T-helper 1 cell treated with Interleukin-12 subunit alpha and Interleukin-12 subunit beta and Interleukin-4 antibody, amounts not matched to agents 30 μg/mL and 1 μg/mL, for 36 hours (primary cell): ENCODE results near the gene NHP2.

ENCODE experiments used
- H3K27ac Mint-ChIP-seq: one replicate; pipeline ENCODE4 v1.8.0; 2021; ENCODE audit warnings: mild to moderate bottlenecking, mixed read lengths
- H3K27me3 Mint-ChIP-seq: one replicate; pipeline ENCODE4 v1.8.0; 2021; ENCODE audit warnings: low read depth, mixed read lengths
- H3K36me3 Mint-ChIP-seq: one replicate; pipeline ENCODE4 v1.8.0; 2021; ENCODE audit warnings: low read depth, mixed read lengths
- H3K4me1 Mint-ChIP-seq: one replicate; pipeline ENCODE4 v1.8.0; 2021; ENCODE audit warnings: low read depth, mixed read lengths
- H3K4me3 Mint-ChIP-seq: one replicate; pipeline ENCODE4 v1.8.0; 2021; ENCODE audit warnings: mild to moderate bottlenecking, moderate library complexity, mixed read lengths
- H3K9me3 Mint-ChIP-seq: one replicate; pipeline ENCODE4 v1.8.0; 2021; ENCODE audit warnings: mixed read lengths

The NHP2 gene

DNA sequence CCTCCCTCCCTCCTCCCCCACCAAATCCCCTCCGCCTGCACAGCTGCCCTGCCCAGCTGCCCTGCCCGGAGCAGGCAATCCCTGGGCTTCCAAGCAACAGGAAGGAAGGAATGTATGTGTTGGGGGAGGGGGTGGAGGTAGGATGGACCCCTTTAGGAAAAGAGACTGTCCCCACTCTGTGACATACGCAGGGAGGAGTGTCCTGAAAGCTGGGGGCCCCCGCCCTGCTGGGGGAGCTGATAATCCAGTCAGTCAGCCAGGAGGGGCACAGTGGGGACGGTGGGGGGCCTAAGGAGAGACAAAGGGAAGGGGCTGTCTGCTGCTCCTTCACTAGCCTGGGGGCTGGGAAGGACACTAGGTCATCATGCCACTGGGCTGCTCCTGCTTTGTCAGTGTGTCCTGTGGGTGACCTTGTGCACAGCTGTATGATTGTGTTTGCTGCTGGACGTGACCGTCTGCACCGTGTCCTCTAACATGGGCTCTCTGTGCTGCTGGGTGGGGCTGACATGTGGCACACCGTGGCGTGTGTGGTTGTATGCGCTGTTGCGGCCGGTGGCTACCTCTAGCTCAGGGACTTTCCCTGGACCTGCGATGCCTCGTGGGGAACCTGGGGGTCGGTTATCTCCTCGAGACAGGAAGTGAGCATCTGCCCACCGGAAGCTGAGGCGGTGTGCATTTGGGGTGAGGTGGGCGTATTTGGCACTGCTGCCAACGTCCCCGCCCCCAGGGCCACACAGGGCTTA is 37.4 kb downstream of the NHP2 start:
- Mint-ChIP-seq H3K27me3 (peaks cover 40% of the 10 kb centered on the region), H3K36me3 (peaks cover 4% of the 10 kb centered on the region), H3K27ac (peak overlapping the region; percentile 70), H3K4me3 (peak overlapping the region; percentile 39), H3K4me1 (peaks cover 32% of the 10 kb centered on the region), H3K9me3 (no peaks in the 10 kb centered on the region)

DNA sequence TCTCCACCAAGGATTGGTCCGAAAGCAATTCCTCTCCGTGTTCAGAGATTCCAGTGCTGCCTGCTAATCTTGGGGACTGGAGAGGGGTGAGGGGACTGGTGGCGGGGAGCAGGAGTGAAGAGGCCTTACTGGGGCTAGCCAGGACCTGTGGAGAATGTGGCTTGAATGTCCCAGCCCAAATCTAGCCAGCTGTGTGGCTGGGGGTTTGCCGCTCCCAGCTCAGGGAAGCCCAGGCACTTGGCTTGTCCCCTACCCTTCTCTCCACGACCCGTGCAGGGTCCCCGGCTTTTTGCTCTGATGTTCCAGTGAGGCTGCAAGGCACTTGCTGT is 37.9 kb downstream of the NHP2 start:
- Mint-ChIP-seq H3K27me3 (peaks cover 44% of the 10 kb centered on the region), H3K4me3 (peak overlapping the region; percentile 42), H3K4me1 (peaks cover 32% of the 10 kb centered on the region), H3K27ac (no peak overlapping the region), H3K36me3 (peaks cover 4% of the 10 kb centered on the region), H3K9me3 (no peaks in the 10 kb centered on the region)

DNA sequence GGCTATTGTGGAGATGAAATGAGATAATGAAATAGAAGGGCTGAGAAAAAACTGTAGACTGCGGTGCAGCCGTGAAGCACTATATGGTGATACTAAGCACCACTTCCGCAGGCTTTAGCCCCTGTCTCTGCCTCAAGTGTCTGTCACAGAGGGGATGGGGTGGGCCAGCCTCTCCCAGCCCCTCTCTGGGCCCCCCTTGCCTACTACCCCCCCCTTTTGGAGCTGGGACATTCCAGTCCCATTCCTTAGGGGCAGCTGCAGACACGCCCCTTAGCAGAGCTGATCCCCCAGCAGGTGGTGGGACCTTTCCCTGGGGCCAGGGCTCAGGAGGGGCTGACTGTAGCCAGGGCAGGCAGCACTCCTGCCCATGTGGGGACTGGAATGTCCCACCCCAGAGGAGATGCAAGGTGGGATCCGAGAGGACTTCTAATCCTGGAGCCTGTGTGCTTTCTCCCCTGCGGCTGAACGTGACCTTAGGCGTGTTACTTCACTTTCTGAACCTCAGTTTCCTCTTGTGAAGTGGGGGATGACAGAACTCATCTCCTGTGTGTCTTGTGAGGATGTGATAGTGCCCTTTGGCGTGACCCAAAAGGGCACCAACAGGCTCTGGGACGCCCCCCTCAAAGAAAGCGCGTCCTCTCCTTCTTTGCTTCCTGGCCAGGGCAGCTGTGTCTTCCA is 38.4 kb downstream of the NHP2 start:
- peaks cover 4% of the 10 kb centered on the region for H3K36me3 Mint-ChIP-seq
- no peak overlapping the region for H3K27ac Mint-ChIP-seq
- H3K4me3 Mint-ChIP-seq, result peak overlapping the region; percentile 86
- H3K9me3 Mint-ChIP-seq, result no peaks in the 10 kb centered on the region
- peaks cover 29% of the 10 kb centered on the region for H3K4me1 Mint-ChIP-seq
- peaks cover 49% of the 10 kb centered on the region for H3K27me3 Mint-ChIP-seq

DNA sequence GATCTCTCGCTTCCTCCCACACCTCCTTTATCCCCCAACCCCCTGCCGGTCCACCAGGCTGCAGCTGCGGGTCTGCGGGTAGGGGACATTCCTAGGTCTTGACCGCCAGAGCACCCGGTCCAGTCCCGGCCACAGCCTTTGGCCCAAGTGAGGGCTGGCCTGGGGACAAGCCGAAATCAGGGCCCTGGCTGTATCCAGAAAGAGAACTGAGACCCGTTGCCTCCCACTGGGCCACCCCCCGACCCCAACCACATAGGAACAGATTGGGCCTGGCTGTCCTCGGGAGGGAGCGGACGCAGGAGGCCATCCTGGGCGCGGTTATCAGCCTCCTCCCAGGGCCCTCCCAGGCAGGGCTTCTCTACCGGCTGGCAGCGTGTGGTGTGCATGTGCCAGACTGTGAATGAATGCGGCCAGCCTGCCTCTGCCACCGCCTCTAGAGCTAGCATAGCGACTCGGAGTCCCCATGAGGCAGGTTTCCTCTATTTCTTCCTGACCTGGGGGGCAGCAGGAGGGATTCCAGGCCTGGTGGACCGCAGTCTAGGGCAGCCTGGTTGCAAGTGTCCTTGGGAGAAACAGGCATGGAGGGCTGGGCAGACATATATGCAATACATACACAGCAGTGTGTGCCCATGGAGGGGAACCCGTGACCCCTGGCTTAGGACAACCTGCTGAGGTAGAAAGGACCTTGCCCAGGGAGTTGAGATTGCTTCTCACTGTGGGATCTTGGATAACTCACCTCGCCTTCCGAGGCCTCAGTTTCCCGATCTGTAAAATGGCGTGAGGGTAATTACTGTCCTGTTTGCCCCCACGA is 39.2 kb downstream of the NHP2 start:
- H3K4me3 Mint-ChIP-seq, result peak overlapping the region; percentile 86
- peaks cover 29% of the 10 kb centered on the region for H3K4me1 Mint-ChIP-seq
- no peaks in the 10 kb centered on the region for H3K9me3 Mint-ChIP-seq
- peaks cover 4% of the 10 kb centered on the region for H3K36me3 Mint-ChIP-seq
- peaks cover 49% of the 10 kb centered on the region for H3K27me3 Mint-ChIP-seq
- H3K27ac Mint-ChIP-seq, result peak overlapping the region; percentile 80

DNA sequence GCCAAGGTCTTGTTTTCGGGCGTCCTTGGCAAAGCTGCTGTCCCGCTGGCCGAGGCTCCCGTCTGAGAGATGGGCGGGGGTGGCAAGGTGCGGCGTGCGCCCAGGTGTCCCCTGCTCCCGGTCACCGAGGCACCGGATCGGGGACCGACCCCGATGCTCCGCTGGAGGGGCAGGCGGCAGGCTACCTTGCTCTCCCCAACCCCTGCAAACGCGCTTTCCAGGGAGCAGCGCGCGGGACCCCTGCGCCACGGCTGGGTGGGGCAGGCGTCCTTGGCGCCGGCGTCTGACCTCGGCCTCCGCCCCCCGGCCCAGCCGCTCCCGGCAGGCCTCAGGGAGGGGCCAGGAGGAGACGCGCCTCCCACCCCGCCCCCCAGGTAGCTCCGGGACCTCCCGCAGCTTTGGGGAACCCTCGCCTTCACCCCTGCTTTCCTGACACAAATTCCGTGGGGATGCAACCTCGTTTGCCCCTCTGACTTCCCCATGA is 39.8 kb downstream of the NHP2 start:
- Mint-ChIP-seq H3K36me3 (peaks cover 4% of the 10 kb centered on the region), H3K4me1 (peaks cover 32% of the 10 kb centered on the region), H3K27me3 (peaks cover 49% of the 10 kb centered on the region), H3K27ac (peak overlapping the region; percentile 80), H3K4me3 (peak overlapping the region; percentile 86), H3K9me3 (no peaks in the 10 kb centered on the region)

DNA sequence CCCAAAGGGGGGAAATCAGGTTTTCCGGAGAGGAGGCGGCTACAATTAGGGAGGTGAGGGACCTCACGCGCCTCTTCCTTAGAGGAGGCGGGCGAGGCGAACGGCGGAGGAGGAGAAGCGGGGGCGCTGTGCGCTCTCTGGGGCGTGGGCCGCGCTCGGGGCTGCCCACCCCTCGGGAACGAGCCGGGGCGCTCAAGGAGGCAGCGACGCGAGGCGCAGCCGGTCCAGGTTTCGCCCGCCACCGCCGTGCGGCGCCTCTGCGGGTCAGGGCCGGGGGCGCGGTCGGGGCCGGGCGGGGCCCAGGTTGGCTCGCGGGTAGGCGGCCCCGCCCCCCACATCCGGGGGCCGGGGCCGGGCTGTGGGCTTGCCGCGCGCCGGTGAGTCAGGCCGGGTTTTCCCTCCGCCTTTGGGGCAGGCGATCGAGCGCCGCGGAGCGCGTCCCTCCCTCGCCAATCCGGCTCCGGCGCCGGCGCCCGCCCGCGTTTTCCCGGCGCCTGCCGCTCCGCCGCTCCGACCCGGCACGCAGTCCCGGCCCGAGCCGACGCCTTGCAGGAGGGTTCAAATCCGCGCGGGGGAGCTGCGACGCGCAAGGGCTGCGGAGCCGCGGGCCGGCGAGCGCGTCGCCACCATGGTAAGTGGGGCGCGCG is 40.4 kb downstream of the NHP2 start, which contains the start of gene N4BP3:
N4BP3 (plus strand) TSS at position 392 of the 647 bp plus-strand sequence. CDS start 6,052 bp downstream, outside the sequence.
- Mint-ChIP-seq H3K27me3 (peaks cover 49% of the 10 kb centered on the region), H3K27ac (peak within 1 kb of the TSS; percentile 87), H3K9me3 (no peaks in the 10 kb centered on the region), H3K4me3 (peak within 1 kb of the TSS; percentile 89), H3K4me1 (peaks cover 33% of the 10 kb centered on the region), H3K36me3 (peaks cover 4% of the 10 kb centered on the region)

DNA sequence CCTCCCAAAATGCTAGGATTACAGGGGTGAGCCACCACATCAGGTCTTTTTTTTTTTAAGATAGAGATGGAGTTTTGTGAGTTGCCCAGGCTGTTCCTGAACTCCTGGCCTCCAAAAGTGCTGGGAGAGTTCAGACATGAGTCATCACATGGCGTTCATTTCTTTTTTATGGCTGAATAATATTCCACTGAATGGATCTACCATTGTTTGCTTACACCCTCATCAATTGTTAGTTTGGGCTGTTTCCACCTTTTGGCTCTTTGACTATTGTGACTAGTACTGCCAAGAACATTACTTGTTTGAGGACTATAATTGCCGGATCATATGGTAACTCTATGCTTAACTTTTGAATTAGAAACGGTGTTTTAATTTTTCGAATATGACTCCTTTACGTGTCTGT is 41.1 kb downstream of the NHP2 start:
- Mint-ChIP-seq H3K4me1 (peaks cover 33% of the 10 kb centered on the region), H3K4me3 (peak overlapping the region; percentile 89), H3K9me3 (no peaks in the 10 kb centered on the region), H3K36me3 (peaks cover 4% of the 10 kb centered on the region), H3K27me3 (peaks cover 49% of the 10 kb centered on the region), H3K27ac (peak overlapping the region; percentile 87)

DNA sequence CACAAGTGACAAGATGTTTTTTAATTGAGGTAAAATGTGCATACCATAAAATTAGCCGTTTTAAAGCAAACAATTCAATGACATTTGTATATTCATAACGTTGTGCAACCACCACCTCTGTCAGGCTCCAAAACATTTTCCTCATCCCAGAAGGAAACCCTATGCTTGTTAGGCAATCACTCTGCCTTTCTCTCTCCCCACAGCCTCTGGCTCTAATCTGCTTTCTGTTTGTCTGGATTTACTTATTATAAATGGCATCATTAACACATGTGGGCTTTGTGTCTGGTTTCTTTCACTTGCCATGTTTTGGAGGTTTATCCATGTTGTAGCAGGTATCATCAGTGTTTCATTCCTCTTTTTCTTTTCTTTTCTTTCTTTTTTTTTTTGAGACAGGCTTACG is 41.8 kb downstream of the NHP2 start:
- no peak overlapping the region for H3K4me3 Mint-ChIP-seq
- peaks cover 47% of the 10 kb centered on the region for H3K27me3 Mint-ChIP-seq
- H3K27ac Mint-ChIP-seq, result no peak overlapping the region
- no peaks in the 10 kb centered on the region for H3K9me3 Mint-ChIP-seq
- peaks cover 30% of the 10 kb centered on the region for H3K4me1 Mint-ChIP-seq
- peaks cover 4% of the 10 kb centered on the region for H3K36me3 Mint-ChIP-seq

DNA sequence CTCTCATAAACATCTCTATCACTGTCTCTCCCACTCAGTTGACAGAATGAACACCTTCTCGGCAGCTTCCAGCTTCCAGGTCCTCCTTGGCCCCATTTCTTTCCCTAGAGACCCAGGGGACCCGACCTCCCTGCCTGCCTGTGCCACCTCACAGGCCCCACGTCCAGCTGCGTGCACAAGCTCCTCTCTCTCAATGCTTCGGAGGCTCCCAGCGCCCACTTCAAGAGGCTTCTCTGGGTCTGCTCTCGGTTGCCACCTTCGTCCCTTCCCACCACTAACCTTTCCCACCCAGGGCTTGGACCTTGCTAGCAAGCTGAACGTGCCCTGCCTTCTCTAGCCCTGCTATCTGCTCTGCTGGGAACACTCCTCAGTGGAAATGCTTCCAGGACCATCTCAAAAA is 43.2 kb downstream of the NHP2 start:
- Mint-ChIP-seq H3K27me3 (peaks cover 33% of the 10 kb centered on the region), H3K36me3 (peaks cover 4% of the 10 kb centered on the region), H3K9me3 (no peaks in the 10 kb centered on the region), H3K4me3 (no peak overlapping the region), H3K4me1 (peaks cover 20% of the 10 kb centered on the region), H3K27ac (no peak overlapping the region)

DNA sequence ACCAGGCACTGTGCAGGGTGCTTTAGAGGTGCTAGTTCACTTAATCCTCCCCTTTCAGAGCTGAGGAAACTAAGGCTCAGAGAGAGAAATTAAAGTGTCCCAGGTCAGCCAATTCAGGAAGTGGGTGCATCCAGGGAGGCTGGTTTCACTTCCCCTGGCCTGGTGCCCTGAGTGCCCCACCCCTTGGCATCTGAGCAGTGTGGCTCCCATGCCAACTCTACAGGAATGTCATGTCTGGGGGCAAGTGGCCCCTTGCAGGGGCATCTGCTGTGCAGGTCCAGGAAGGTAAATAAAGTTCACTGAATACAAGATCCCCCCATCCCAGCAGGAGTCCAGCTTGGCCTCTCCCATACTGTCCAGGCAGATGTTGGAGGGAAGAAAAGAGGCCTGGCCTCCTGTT is 44.7 kb downstream of the NHP2 start:
- Mint-ChIP-seq H3K4me3 (no peak overlapping the region), H3K36me3 (peaks cover 2% of the 10 kb centered on the region), H3K27me3 (peaks cover 22% of the 10 kb centered on the region), H3K9me3 (no peaks in the 10 kb centered on the region), H3K4me1 (peaks cover 9% of the 10 kb centered on the region), H3K27ac (no peak overlapping the region)

DNA sequence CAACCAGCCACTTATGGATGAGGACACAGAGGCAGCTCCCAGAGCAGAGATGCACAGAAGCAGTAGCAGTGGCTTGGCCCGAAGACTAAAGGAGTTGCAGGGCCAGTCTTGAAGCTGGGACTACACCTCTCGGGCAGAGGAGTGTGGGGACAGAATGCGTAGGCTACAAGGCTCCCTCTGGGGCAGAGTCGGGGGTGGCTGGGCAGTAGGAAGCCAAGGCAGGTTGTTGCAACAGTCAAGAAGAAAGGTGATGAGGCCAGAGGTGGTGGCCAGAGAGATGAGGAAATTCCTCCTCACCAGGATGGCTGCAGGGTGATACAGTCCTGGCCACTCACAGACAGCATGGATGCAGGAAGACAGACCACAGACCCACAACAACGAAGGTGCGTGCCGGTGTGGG is 45.2 kb downstream of the NHP2 start:
- peaks cover 22% of the 10 kb centered on the region for H3K27me3 Mint-ChIP-seq
- H3K27ac Mint-ChIP-seq, result no peak overlapping the region
- H3K4me1 Mint-ChIP-seq, result peaks cover 9% of the 10 kb centered on the region
- no peaks in the 10 kb centered on the region for H3K9me3 Mint-ChIP-seq
- no peak overlapping the region for H3K4me3 Mint-ChIP-seq
- peaks cover 2% of the 10 kb centered on the region for H3K36me3 Mint-ChIP-seq

DNA sequence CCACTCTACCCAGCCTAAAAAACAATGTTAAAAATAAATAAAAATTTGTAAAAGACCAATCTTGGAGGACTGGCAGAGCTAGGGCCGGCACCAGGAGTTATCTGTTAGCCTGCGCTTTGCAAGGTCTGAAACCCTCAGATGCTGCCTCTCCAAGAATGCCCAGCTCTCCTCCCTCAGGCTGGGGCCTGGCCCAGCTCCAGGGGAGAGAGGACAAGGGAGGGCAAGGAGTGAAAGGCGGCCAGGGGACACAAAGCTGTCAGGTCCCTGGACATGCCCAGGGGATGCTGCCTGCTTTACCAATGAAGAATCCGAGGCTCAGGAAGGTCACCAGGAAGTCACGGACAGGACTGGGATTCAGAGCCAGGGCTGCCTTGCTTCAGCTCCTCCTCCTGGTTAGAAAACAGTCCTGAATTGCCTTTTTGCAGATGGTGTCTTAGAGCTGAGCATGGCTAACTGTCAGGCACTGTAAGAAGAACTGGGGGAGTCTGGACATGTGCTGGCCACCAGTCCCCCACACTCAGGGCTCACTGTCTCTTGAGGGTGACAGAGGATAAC is 45.9 kb downstream of the NHP2 start:
- H3K27ac Mint-ChIP-seq, result no peak overlapping the region
- H3K36me3 Mint-ChIP-seq, result peaks cover under 1% of the 10 kb centered on the region
- H3K27me3 Mint-ChIP-seq, result peaks cover 20% of the 10 kb centered on the region
- H3K4me3 Mint-ChIP-seq, result no peak overlapping the region
- H3K4me1 Mint-ChIP-seq, result peaks cover 7% of the 10 kb centered on the region
- no peaks in the 10 kb centered on the region for H3K9me3 Mint-ChIP-seq

DNA sequence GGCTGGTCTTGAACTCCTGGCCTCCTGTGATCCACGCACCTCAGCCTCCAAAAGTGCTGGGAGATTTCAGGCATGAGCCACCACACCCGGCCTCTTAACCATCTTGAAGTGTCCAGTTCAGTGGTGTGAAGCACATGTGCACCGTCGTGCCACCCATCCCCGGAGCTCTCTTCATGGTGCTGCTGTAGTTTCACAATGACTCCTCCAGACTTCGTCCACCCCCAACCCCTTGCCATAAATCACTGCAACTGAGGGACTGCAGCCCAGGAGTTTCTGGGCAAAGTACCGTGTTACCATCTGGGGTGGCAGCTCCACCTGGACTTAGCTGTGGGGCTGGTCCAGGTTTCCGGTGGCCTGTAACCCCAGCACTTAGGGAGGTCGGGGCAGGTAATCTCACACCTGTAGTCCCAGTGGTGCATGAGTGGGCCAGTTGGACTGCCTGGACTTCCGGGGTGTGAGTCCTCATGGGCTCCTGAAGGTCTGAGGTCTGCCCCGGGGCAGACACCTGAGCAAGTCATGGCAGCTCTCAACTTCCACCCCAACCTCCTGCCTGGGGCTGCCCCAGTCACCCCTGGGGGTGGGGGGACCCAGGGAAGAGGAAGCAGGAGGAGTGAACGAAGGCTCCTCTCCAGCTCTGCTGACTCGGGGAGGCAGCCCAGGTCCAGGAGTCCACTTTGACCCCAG is 47.0 kb downstream of the NHP2 start:
- Mint-ChIP-seq H3K27me3 (peaks cover 9% of the 10 kb centered on the region), H3K9me3 (no peaks in the 10 kb centered on the region), H3K4me3 (no peak overlapping the region), H3K4me1 (peaks cover 5% of the 10 kb centered on the region), H3K27ac (no peak overlapping the region), H3K36me3 (no peaks in the 10 kb centered on the region)
